LNCaP clone FGC (cell line): ENCODE measurements around the gene ATXN10.
A peak's percentile ranks its signal among the peaks of the same experiment; 100 is the strongest.

ENCODE experiments used
- DNase-seq: peaks from one replicate; pipeline ENCODE4 v3.0.0-alpha.2; 2011; ENCODE audit warnings: low read depth
- H3K4me3 ChIP-seq: 2 replicates; pipeline ENCODE4 v1.5.1; 2011; ENCODE audit warnings: mild to moderate bottlenecking, low read depth, low read length, control low read depth
- CTCF ChIP-seq: IDR thresholded peaks from 2 replicates; pipeline ENCODE4 v1.5.1; 2012; ENCODE audit warnings: mild to moderate bottlenecking; ENCODE audit not compliant: control insufficient read depth, insufficient read depth; ENCODE audit errors: extremely low read depth

The ATXN10 gene

GRCh38 chr22:45644714-45645113 is 26.9 kb upstream of the ATXN10 start:
- no peak overlapping the region for H3K4me3 ChIP-seq
- TF ChIP-seq CTCF, result no peak
- DNase-seq, result no peak

- no peak for DNase-seq
- H3K4me3 ChIP-seq, result no peak overlapping the region
These were observed 26.5 kb upstream of the ATXN10 start for GRCh38 chr22:45645150-45645525.

GRCh38 chr22:45645526-45646414 is 25.9 kb upstream of the ATXN10 start:
- peak; percentile 98 for TF ChIP-seq CTCF
- H3K4me3 ChIP-seq, result no peak overlapping the region
- DNase-seq, result peak; percentile 3

More at GRCh38 chr22:45645150-45645525, 26.5 kb upstream of the ATXN10 start:
- TF ChIP-seq CTCF, result no peak

GRCh38 chr22:45647532-45648225 is 24.0 kb upstream of the ATXN10 start:
- no peak overlapping the region for H3K4me3 ChIP-seq
- no peak for TF ChIP-seq CTCF
- no peak for DNase-seq

- no peak for DNase-seq
- no peak for TF ChIP-seq CTCF
These were observed 23.1 kb upstream of the ATXN10 start for GRCh38 chr22:45648301-45649117.

GRCh38 chr22:45649809-45650208 is 21.8 kb upstream of the ATXN10 start:
- no peak overlapping the region for H3K4me3 ChIP-seq
- no peak for DNase-seq

More at GRCh38 chr22:45648301-45649117, 23.1 kb upstream of the ATXN10 start:
- H3K4me3 ChIP-seq, result no peak overlapping the region

More at GRCh38 chr22:45649809-45650208, 21.8 kb upstream of the ATXN10 start:
- TF ChIP-seq CTCF, result no peak
